SIG-M5 treated with dmso at 0.1 percent for 504 hours (cell line): ENCODE results near the gene ZNF599.
A peak's percentile ranks its signal among the peaks of the same experiment; 100 is the strongest.
"Not testable (repeated sequence)": the region's sequence is repeated elsewhere in the genome, so short reads cannot be mapped to it uniquely, and the experiment has no call there.

Experiments used
- DNase-seq: peaks from one replicate; lab custom pipeline; 2025; ENCODE audit not compliant: unreplicated experiment; lab: John Stamatoyannopoulos, UW

Gene ZNF599

DNA sequence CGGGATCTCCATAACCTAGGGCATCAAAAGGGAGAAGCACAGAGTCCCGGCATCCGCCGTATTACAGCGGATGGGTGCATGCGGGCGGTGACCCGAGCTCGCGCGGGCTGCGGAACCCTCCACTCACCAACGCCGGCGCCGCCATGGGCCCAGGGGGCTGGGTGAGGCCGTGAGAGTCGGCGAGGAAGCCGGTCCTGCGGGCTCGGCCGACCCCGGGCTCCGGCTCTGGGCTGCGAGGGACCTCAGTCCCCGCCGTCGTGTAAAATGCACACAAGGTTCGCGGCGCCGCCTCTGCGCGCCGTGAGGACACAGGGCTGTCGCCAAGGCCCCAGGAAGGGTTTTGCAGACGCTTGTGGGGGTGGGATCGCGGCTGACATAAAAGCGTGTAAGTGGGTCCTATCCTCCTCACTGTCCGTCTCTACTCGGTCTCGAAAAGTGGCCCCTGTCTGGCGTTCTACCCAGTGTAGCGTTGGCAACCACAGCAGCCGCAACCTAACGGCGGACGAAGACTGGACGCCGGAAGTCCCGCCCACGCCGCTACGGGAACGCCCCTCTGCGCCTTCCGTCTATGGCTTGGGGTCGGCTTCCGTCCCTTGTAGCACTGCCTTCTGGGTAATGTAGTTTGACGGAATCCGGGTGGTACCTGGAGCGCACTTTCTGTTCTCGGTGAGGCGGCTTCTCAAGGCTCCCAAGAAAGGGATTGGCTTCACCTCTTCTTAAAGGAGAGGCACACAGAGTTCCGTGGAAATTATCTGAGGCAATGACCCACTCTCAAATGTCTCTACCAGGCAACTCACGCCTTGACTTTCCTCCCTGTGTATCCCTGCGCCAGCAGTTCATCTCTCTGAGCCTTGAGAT is at the start of gene ZNF599:
ZNF599 (minus strand) TSS at position 519 of the 858 bp plus-strand sequence; CDS start at position 145, 374 bp downstream.
- DNase-seq: peak; percentile 16

- DNase-seq: no peak
Observed at GRCh38 chr19:34818270-34818669, 45.3 kb upstream of the ZNF599 start.

- no peak for DNase-seq
Observed at GRCh38 chr19:34816708-34817107, 43.7 kb upstream of the ZNF599 start.

- DNase-seq: no peak
Observed at GRCh38 chr19:34808566-34808965, 35.6 kb upstream of the ZNF599 start.

DNA sequence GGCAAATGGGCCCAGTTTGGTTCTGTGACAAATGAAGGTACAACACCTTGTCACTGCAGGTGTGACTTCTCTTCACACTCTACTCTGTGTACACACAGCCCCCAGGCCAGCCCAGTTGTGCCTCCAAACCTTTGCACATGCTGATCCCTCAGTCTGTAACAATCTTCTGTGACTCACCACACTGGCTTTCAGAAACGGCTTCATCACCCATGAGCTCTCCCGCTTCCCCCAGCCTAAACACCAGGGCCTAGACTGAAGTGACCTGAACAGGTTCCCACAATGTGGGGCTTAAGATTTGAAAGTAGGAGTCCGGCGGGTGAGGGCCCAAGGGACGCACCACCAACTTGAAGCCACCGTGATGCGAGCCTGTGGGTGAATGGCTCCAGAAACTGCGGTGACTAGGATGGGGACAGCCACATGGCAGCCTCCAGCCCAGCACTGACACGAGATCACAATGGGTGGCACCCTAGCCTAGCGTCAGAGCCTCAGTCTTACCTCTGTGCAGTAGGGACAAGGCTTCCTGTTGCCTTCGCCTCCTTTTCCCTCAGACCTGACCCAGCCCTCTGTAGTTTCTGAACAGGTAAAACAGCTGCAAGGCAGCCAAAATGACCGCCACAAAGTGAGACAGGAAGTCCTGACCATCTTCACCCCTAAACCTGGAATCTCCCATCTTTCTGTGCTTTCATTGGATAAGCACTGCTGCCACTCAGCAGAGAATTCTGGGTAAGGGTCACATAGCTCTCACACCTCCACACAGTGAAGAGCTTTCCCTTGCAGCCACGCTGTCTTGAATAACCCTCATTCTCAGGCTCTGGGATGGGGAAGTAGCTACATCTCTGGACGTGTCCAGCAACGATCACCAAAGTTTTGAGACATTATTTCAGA is 34.2 kb upstream of the ZNF599 start:
- no peak for DNase-seq

DNA sequence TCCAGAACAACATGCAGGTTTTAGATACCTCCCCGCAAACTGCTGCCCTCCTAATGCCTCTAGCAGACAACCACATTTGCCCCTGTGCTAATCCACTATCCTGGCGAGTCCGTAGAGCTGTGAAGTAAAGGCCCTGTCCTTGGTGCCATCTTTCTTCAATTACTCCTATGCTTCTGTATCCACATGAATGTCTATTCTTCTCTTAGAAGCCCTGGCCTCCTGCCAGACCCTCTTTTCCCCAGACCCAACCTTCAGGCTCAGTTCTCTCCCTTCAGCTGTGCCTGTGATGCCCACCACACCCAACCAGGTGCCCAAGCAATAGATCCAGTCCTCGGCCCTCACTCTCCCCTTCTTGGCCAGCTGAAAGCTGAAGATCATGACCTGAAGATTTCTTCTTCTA is 31.1 kb upstream of the ZNF599 start:
- DNase-seq: no peak

DNA sequence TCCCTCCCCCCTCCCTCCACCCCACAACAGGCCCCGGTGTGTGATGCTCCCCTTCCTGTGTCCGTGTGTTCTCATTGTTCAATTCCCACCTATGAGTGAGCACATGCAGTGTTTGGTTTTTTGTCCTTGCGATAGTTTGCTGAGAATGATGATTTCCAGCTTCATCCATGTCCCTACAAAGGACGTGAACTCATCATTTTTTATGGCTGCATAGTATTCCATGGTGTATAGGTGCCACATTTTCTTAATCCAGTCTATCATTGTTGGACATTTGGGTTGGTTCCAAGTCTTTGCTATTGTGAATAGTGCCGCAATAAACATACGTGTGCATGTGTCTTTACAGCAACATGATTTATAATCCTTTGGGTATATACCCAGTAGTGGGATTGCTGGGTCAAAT is 23.9 kb upstream of the ZNF599 start:
- DNase-seq: not testable (repeated sequence)

DNA sequence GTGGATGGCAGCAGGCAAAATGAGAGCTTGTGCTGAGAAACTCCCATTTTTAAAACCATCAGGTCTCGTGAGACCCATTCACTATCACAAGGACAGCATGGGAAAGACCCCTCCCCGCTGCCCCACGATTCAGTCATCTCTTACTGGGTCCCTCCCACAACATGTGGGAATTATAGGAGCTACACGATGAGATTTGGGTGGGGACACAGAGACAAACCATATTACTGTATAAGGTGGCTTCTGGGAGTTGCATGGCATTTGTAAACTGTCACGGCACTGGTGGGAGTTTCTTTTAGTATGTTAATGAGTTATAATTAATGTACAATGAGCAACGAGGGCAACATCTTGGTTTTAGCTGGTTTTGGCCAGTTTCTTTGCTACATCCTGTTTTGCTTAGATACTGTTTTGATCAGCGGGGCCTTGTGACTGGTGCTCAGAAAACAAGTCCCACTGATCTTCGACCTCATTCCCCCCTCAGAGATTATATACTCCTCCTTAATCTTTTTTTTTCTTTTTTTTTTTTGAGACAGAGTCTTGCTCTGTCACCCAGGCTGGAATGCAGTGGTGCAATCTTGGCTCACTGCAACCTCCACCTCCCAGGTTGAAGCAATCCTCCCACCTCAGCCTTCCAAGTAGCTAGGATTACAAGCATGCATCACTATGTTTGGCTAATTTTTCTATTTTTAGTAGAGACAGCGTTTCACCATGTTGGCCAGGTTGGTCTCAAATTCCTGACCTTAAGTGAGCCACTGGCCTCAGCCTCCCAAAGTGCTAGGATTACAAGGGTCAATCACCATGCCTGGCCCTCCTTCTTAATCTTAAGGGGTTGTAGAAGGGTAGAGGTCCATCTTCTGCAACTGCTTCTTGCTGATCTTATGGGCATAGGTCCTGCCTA is 21.3 kb upstream of the ZNF599 start:
- DNase-seq: no peak

- no peak for DNase-seq
Observed at GRCh38 chr19:34793565-34793964, 20.6 kb upstream of the ZNF599 start.

GRCh38 chr19:34788074-34788473 is 15.1 kb upstream of the ZNF599 start:
- peak; percentile 8 for DNase-seq

GRCh38 chr19:34787059-34787824 is 14.2 kb upstream of the ZNF599 start:
- no peak for DNase-seq

- DNase-seq: no peak
Observed at GRCh38 chr19:34786236-34786635, 13.2 kb upstream of the ZNF599 start.

- DNase-seq: no peak
Observed at GRCh38 chr19:34779652-34780051, 6.6 kb upstream of the ZNF599 start.

GRCh38 chr19:34778342-34778741 is 5.3 kb upstream of the ZNF599 start:
- DNase-seq: no peak

GRCh38 chr19:34774857-34775256 is 1.8 kb upstream of the ZNF599 start:
- DNase-seq: no peak

DNA sequence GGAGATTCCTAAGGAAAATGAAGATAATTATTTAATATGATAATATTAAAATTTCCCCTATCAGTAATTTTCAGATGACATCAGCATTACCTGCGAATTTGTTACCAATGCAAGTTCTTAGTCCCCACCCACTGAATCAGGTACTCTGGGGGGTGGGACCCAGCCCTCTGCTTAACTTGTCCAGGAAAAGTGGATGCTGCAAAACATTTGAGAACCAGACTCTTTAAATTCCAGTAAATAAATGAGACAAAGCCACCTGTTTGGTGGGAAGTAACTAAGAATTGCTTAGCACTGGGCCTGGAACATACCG is 495 bp upstream of the ZNF599 start:
- no peak for DNase-seq

GRCh38 chr19:34767951-34768350 is 5.1 kb downstream of the ZNF599 start:
- DNase-seq: no peak

DNA sequence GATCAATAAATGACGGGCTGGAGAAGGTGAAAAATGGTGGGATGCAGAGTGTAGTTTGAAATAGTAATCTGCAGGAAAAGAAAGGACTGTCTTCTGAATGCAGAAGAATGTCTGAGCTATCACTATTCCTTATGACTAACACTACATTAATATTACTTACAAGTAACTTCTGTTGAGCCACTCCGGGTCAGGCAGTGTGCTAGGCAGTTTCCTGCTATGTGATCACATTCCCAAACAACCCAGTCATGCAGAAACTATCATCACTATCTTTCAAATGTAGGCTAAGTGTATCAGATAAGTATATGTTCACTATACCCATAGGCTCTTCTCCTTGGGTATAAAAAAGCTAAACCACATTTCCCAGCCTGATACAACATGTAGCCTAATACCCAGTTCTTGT is 6.6 kb downstream of the ZNF599 start:
- DNase-seq: no peak

DNA sequence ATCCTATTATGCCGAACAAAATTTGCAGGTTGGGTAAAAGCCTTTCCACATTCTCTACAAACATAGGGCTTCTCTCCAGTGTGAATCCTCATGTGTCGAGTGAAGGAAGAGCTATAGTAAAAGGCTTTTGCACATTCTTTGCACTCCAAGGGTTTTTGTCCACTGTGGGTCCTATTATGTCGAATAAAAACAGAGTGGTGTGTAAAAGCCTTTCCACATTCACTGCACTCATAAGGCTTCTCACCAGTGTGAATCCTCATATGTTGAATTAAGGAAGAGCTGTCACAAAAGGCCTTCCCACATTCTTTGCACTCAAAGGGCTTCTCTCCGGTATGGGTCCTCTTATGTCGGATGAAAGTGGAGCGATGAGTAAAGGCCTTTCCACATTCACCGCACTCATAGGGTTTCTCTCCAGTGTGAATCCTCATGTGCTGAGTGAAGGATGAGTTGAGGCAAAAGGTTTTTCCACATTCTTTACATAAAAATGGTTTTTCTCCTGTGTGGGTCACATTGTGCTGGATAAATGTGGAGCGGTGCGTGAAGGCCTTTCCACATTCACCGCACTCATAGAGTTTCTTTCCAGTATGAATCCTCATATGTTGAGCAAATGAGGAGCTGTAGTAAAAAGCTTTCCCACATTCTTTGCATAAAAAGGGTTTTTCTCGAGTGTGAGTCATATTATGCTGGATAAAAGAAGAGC is 13.6 kb downstream of the ZNF599 start:
- no peak for DNase-seq

DNA sequence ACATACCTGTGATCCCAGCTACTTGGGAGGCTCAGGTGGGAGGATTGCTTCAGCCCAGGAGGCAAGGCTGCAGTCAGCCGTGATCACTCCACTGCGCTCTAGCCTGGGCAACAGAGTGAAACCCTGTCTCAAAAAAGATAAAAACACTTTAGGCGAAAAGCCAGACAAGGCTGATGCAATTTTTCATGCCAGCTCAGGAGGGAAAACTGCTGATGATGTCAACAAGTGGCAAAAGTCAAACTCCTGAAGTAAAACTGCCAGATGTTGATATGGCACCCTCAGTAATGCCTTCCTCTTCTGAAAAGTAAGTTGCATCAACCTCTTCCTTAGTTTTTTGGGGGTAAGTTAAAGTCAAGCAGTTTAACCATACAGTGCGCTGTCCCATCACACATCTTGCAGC is 15.6 kb downstream of the ZNF599 start:
- DNase-seq: no peak
